ENCODE data around the gene E2F4. TPM values are rescaled to one million over a fixed set of nuclear protein-coding genes. Genes with fewer than 3 reads are reported as not detected.
A peak's percentile ranks its signal among the peaks of the same experiment; 100 is the strongest.

The E2F4 gene
- total RNA-seq, 1 experiment from 2014 or later, result 86.2 TPM

GRCh38 chr16:67207249-67208091, 15.5 kb downstream of the E2F4 start:
- H3K27ac ChIP-seq (ENCODE audit: low read length), result peak overlapping the region; percentile 61
- peak overlapping the region; percentile 17; the same call in 1 of the 2 replicates for H2AFZ ChIP-seq (ENCODE audit: low read length)
- H3K9me3 ChIP-seq (ENCODE audit: low read length), result no peaks in the 10 kb centered on the region
- ATAC-seq (peak; percentile 88), DNase-seq (peak; percentile 86)
- H3K27me3 ChIP-seq (ENCODE audit: low read length), result no peaks in the 10 kb centered on the region
- no peaks in the 10 kb centered on the region for H3K9me2 ChIP-seq (replicated peaks; ENCODE audit: low read length)
- H3K79me2 ChIP-seq (ENCODE audit: low read length), result no peaks in the 10 kb centered on the region
- no peak overlapping the region for H3K9ac ChIP-seq (ENCODE audit: low read length)
- POLR2A ChIA-PET (ENCODE audit: unreplicated experiment), result interaction anchor here (0.5 kb wide), 1 partner anchor 19 kb away, joined by 3 read pairs; no protein-coding TSS in a partner anchor
- intact Hi-C loops (cut with micrococcal nuclease), result no loop called here
- H4K20me1 ChIP-seq (ENCODE audit: low read length), result no peaks in the 10 kb centered on the region
- TF ChIP-seq CTCF (conservative IDR thresholded peaks at IDR 0.05; ENCODE audit: low read depth, low read length), result no peak
- CTCF ChIA-PET, result no interaction called here
- H3K4me3 ChIP-seq (ENCODE audit: low read length), result no peak overlapping the region
- H3K4me2 ChIP-seq (ENCODE audit: low read length), result peak overlapping the region; percentile 62
- no peaks in the 10 kb centered on the region for H3F3A ChIP-seq (ENCODE audit: low read length, unreplicated experiment)
- no TSS peak for BruUV-seq (replicated peaks)
- no peaks in the 10 kb centered on the region for H3K36me3 ChIP-seq (ENCODE audit: low read depth, low read length)
- H3K4me1 ChIP-seq (ENCODE audit: insufficient read depth, low read length), result peaks cover 28% of the 10 kb centered on the region

GRCh38 chr16:67208154-67208896, 16.4 kb downstream of the E2F4 start:
- no peaks in the 10 kb centered on the region for H4K20me1 ChIP-seq (ENCODE audit: low read length)
- ATAC-seq, result peak; percentile 3
- H3K79me2 ChIP-seq (ENCODE audit: low read length), result no peaks in the 10 kb centered on the region
- TF ChIP-seq CTCF (conservative IDR thresholded peaks at IDR 0.05; ENCODE audit: low read depth, low read length), result no peak
- TF ChIP-seq EZH2 (IDR thresholded peaks at IDR 0.05; ENCODE audit: low read length, unreplicated experiment), result no peak
- no peak for TF ChIP-seq EZH2phosphoT487 (IDR thresholded peaks at IDR 0.05; ENCODE audit: borderline replicate concordance, low read length)
- ChIA-PET CTCF (no interaction called here), POLR2A (ENCODE audit: unreplicated experiment) (interaction anchor here (0.5 kb wide), 1 partner anchor 18 kb away, joined by 3 read pairs; no protein-coding TSS in a partner anchor)
- H2AFZ ChIP-seq (ENCODE audit: low read length), result no peak overlapping the region
- peak overlapping the region; percentile 61 for H3K27ac ChIP-seq (ENCODE audit: low read length)
- intact Hi-C loops (cut with micrococcal nuclease), result no loop called here
- no TSS peak for BruUV-seq (replicated peaks)
- H3K9ac ChIP-seq (ENCODE audit: low read length), result no peak overlapping the region
- no peak for DNase-seq
- no peaks in the 10 kb centered on the region for H3K9me3 ChIP-seq (ENCODE audit: low read length)
- H3K4me1 ChIP-seq (ENCODE audit: insufficient read depth, low read length), result peaks cover 34% of the 10 kb centered on the region
- no peaks in the 10 kb centered on the region for H3K27me3 ChIP-seq (ENCODE audit: low read length)
- H3K4me2 ChIP-seq (ENCODE audit: low read length), result peak overlapping the region; percentile 40
- no peaks in the 10 kb centered on the region for H3K9me2 ChIP-seq (replicated peaks; ENCODE audit: low read length)
- H3K36me3 ChIP-seq (ENCODE audit: low read depth, low read length), result no peaks in the 10 kb centered on the region
- H3F3A ChIP-seq (ENCODE audit: low read length, unreplicated experiment), result peaks cover 3% of the 10 kb centered on the region
- H3K4me3 ChIP-seq (ENCODE audit: low read length), result no peak overlapping the region

- TF ChIP-seq CTCF (conservative IDR thresholded peaks at IDR 0.05; ENCODE audit: low read depth, low read length) (no peak), EZH2 (IDR thresholded peaks at IDR 0.05; ENCODE audit: low read length, unreplicated experiment) (no peak)
- Histone ChIP-seq H3K79me2 (ENCODE audit: low read length) (no peaks in the 10 kb centered on the region), H3K9ac (ENCODE audit: low read length) (no peak overlapping the region), H3K4me2 (ENCODE audit: low read length) (no peak overlapping the region), H3K27ac (ENCODE audit: low read length) (no peak overlapping the region), H3K9me3 (ENCODE audit: low read length) (no peaks in the 10 kb centered on the region), H3K4me1 (ENCODE audit: insufficient read depth, low read length) (peaks cover 38% of the 10 kb centered on the region), H3K27me3 (ENCODE audit: low read length) (no peaks in the 10 kb centered on the region), H3K9me2 (replicated peaks; ENCODE audit: low read length) (no peaks in the 10 kb centered on the region), H4K20me1 (ENCODE audit: low read length) (no peaks in the 10 kb centered on the region), H3K36me3 (ENCODE audit: low read depth, low read length) (no peaks in the 10 kb centered on the region), H3K4me3 (ENCODE audit: low read length) (no peak overlapping the region), H3F3A (ENCODE audit: low read length, unreplicated experiment) (peaks cover 3% of the 10 kb centered on the region), H2AFZ (ENCODE audit: low read length) (no peak overlapping the region)
- DNase-seq (no peak), ATAC-seq (no peak)
- intact Hi-C loops (cut with micrococcal nuclease), result no loop called here
- CTCF ChIA-PET, result no interaction called here
- BruUV-seq (replicated peaks), result no TSS peak
- POLR2A ChIA-PET (ENCODE audit: unreplicated experiment), result no interaction called here
These were observed 17.6 kb downstream of the E2F4 start for GRCh38 chr16:67209565-67209964.
